Brain microvascular endothelial cell (primary cell): ENCODE data around the gene THSD4.

Experiments
- DNase-seq: peaks from one replicate; pipeline ENCODE4 v3.0.0-alpha.2; 2020
- H3K27ac ChIP-seq: fragments of 250-450 bp; sonication (Bioruptor Pico); 2 replicates; pipeline ENCODE4 v1.5.1; 2020; ENCODE audit warnings: mild to moderate bottlenecking, moderate library complexity
- H3K27me3 ChIP-seq: fragments of 250-450 bp; sonication (Bioruptor Pico); replicated peaks from 2 replicates; pipeline ENCODE4 v1.5.1; 2020; ENCODE audit warnings: mild to moderate bottlenecking
- H3K36me3 ChIP-seq: fragments of 250-450 bp; sonication (Bioruptor Pico); replicated peaks from 2 replicates; pipeline ENCODE4 v1.5.1; 2020; ENCODE audit warnings: mild to moderate bottlenecking
- H3K4me3 ChIP-seq: 2 replicates; pipeline ENCODE4 v1.5.1; 2011; ENCODE audit warnings: low read depth, mild to moderate bottlenecking, control low read depth, low read length, moderate library complexity
- in situ Hi-C: cut with HindIII; loops from 2 replicates; pipeline ENCODE4 v1.10.0; 2017; ENCODE audit warnings: low sequenced_read_pairs, low pct_ligation_motif_present
- TF ChIP-seq, protein P1 (sequence below): IDR thresholded peaks from 2 replicates; pipeline ENCODE4 v1.5.1; 2011; ENCODE audit warnings: low read depth, mild to moderate bottlenecking, moderate library complexity, low read length, control low read depth, inconsistent platforms; ENCODE audit errors: missing control alignments

Gene THSD4

DNA sequence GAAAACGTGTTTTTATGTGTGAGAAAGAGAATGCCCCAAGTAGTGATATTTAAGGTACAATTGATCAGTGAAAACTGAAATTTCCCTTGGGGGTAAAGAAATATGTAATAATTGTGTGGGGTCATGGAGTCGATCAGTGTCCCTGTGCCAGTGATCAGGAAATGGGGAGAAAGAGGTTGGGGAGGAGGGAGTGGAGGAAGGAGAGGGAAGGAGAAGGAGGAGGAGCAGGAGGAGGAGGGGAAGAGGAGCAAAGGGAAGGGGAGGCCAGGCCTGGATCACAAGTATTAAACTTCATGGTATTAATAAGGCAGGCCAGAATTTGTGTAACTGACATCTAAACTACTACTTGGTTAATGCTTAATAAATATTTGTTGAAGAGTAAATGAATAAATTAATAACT, 30.4 kb downstream of the THSD4 start:
- in situ Hi-C loops, result no loop called here
- Histone ChIP-seq H3K4me3 (no peak overlapping the region), H3K27ac (no peak overlapping the region), H3K36me3 (peaks cover 8% of the 10 kb centered on the region), H3K27me3 (no peaks in the 10 kb centered on the region)
- TF ChIP-seq, protein P1, sequence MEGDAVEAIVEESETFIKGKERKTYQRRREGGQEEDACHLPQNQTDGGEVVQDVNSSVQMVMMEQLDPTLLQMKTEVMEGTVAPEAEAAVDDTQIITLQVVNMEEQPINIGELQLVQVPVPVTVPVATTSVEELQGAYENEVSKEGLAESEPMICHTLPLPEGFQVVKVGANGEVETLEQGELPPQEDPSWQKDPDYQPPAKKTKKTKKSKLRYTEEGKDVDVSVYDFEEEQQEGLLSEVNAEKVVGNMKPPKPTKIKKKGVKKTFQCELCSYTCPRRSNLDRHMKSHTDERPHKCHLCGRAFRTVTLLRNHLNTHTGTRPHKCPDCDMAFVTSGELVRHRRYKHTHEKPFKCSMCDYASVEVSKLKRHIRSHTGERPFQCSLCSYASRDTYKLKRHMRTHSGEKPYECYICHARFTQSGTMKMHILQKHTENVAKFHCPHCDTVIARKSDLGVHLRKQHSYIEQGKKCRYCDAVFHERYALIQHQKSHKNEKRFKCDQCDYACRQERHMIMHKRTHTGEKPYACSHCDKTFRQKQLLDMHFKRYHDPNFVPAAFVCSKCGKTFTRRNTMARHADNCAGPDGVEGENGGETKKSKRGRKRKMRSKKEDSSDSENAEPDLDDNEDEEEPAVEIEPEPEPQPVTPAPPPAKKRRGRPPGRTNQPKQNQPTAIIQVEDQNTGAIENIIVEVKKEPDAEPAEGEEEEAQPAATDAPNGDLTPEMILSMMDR, result no peak
- DNase-seq, result no peak

DNA sequence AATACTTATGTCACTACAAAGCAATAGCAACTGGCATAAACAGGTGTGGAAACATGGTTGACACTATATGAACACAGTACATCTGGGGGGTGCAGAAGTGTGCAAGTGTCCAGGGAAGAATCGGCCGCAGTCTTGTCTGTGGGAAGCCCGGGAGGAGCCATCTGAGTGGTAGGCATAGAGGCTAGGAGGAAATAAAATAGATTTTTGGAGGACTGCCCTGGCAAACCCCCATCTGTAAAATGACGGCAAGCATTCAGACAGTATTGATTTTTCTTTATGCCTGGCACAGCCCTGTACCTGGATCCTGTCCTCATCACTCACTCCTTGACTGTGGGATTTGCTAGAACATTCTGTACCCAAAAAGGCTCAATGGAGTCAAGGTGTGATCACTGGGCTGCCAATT, 31.3 kb downstream of the THSD4 start:
- H3K4me3 ChIP-seq, result no peak overlapping the region
- no peaks in the 10 kb centered on the region for H3K27me3 ChIP-seq
- H3K27ac ChIP-seq, result no peak overlapping the region
- H3K36me3 ChIP-seq, result peaks cover 10% of the 10 kb centered on the region
- TF ChIP-seq, protein P1, result no peak
- DNase-seq, result no peak
- in situ Hi-C loops, result no loop called here

DNA sequence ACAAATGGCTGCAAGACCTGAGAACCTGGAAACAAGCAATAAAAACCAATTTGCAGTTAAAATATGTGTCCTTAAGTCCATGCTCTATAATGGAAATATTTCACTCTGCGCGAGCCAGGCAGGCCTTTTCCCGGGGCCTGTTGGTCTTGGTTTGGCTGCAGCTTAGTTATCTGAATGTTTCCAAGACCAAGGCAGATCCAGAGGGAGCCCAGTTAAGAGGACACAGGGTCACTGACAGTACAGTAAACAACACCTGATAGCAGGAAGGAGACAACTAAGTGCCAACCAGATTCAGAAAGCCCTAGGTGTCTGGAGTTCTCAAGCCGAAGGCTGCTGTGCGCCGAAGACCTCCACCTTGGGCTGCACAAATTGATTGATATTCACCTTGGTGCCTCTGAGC, 32.8 kb downstream of the THSD4 start:
- DNase-seq, result no peak
- Histone ChIP-seq H3K27ac (no peak overlapping the region), H3K36me3 (peaks cover 9% of the 10 kb centered on the region), H3K27me3 (no peaks in the 10 kb centered on the region), H3K4me3 (no peak overlapping the region)
- in situ Hi-C loops, result no loop called here
- TF ChIP-seq, protein P1, result no peak

DNA sequence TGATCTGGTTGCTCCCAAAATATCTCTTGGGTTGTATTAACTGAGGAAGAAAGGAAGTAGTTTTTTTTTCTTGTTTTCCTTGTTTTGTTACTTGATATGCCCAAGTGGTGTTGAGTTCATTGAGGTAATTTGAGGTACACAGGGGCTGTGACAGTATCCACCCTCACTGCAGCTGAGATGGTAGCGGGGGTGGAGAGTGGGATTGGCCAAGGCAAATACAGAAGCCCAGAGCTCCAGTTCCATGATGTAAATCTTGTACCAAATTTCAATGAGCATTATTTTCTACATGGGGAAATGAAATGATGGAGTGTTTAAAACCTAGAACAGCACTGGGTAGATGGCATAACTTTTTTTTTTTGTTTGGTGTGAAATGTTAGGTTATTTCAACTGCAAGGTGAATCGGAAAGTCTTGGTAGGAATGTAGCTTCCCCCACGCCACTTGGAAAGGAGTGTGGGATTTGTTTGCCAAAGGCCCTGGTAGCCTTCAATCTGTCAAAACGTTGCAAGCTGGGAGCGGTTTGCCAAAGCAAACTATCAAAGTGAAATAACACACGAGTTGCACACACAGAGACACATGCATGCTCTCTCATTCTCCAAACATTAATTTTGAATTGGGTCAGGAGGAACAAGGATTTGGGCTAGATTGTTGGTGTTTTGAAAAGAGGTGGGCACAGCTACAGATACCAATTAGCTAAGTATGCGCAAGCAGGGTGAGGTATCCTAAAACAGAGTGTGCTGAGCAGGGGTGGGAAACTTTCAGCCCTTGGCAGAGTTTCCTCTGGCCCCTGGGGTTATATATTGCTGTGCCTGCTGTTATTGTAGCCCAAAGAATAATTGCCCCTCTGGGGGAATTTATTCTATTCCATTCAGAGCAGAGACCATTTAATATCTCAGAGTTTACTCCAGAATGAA, 34.6 kb downstream of the THSD4 start:
- no peak for DNase-seq
- H3K4me3 ChIP-seq, result no peak overlapping the region
- no peaks in the 10 kb centered on the region for H3K27me3 ChIP-seq
- in situ Hi-C loops, result no loop called here
- no peak overlapping the region for H3K27ac ChIP-seq
- H3K36me3 ChIP-seq, result peaks cover 5% of the 10 kb centered on the region
- TF ChIP-seq, protein P1, result no peak

DNA sequence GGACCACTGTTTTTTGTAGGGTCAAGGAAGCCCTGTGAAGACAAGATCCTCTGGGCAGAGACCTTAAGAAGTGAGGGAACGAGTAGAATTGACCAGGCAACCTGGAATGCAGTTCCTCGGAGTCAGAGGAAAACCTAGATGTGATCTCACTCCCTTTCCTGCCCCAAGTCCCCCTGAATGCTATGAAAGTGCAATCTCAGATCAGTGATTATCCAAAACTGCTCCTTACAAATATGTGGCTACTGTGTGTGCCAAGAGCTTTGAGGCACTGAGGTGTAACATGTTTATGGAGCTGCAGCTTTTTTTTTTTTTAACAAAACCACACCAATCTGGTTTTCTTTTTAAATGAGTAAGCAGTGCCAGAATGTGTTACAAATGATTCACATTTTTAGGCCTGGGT, 35.8 kb downstream of the THSD4 start:
- H3K27me3 ChIP-seq, result no peaks in the 10 kb centered on the region
- TF ChIP-seq, protein P1, result no peak
- no peak for DNase-seq
- in situ Hi-C loops, result no loop called here
- H3K27ac ChIP-seq, result no peak overlapping the region
- peaks cover 14% of the 10 kb centered on the region for H3K36me3 ChIP-seq
- no peak overlapping the region for H3K4me3 ChIP-seq
